COLO668 (cell line): Measurements from ENCODE around the gene PDE10A.
A peak's percentile ranks its signal among the peaks of the same experiment; 100 is the strongest.

ENCODE experiments used
- DNase-seq: peaks from one replicate; lab custom pipeline; 2025; ENCODE audit not compliant: unreplicated experiment; lab: John Stamatoyannopoulos, UW

The PDE10A gene

GRCh38 chr6:165678904-165679303 is 15.9 kb upstream of the PDE10A start:
- no peak for DNase-seq

GRCh38 chr6:165678429-165678828 is 15.4 kb upstream of the PDE10A start:
- no peak for DNase-seq

GRCh38 chr6:165677091-165677490 is 14.1 kb upstream of the PDE10A start:
- DNase-seq: no peak

GRCh38 chr6:165676435-165677068 is 13.5 kb upstream of the PDE10A start:
- peak; percentile 13 for DNase-seq

GRCh38 chr6:165675120-165675519 is 12.1 kb upstream of the PDE10A start:
- DNase-seq: no peak

GRCh38 chr6:165674155-165675029 is 11.4 kb upstream of the PDE10A start:
- DNase-seq: no peak

GRCh38 chr6:165671222-165671768 is 8.3 kb upstream of the PDE10A start:
- DNase-seq: peak; percentile 58

- no peak for DNase-seq
These were observed 5.9 kb upstream of the PDE10A start for GRCh38 chr6:165668951-165669350.

- no peak for DNase-seq
These were observed 2.3 kb upstream of the PDE10A start for GRCh38 chr6:165665384-165665672.

GRCh38 chr6:165664559-165665383 is 1.7 kb upstream of the PDE10A start:
- no peak for DNase-seq

- DNase-seq: peak; percentile 26
These were observed 906 bp upstream of the PDE10A start for GRCh38 chr6:165663736-165664558.

- DNase-seq: no peak
These were observed 315 bp upstream of the PDE10A start for GRCh38 chr6:165663377-165663735.

GRCh38 chr6:165662041-165662748 is 846 bp downstream of the PDE10A start:
- peak; percentile 49 for DNase-seq

- DNase-seq: peak; percentile 51
These were observed 1.4 kb downstream of the PDE10A start for GRCh38 chr6:165661664-165662025.

GRCh38 chr6:165660857-165661663 is 2.0 kb downstream of the PDE10A start:
- DNase-seq: peak; percentile 46

GRCh38 chr6:165659945-165660856 is 2.8 kb downstream of the PDE10A start:
- peak; percentile 58 for DNase-seq

GRCh38 chr6:165658395-165659058 is 4.5 kb downstream of the PDE10A start:
- DNase-seq: peak; percentile 22

- no peak for DNase-seq
These were observed 5.7 kb downstream of the PDE10A start for GRCh38 chr6:165657325-165657680.
